GM12891 (cell line): Measurements from ENCODE around the gene NPAS1.

Experiments
- POLR2A ChIP-seq: IDR thresholded peaks from 2 replicates; pipeline ENCODE4 v1.6.1; 2011; ENCODE audit warnings: low read depth, low read length, control low read depth
- POLR2AphosphoS5 ChIP-seq: IDR thresholded peaks from 2 replicates; pipeline ENCODE4 v1.6.1; 2011; ENCODE audit warnings: low read depth, low read length, control low read depth

GRCh38 chr19:47021536-47022139, 2.0 kb downstream of the NPAS1 start:
- TF ChIP-seq POLR2A, result no peak
- no peak for TF ChIP-seq POLR2AphosphoS5
